ENCODE measurements around the gene SRSF8. TPM values are rescaled to one million over a fixed set of nuclear protein-coding genes. Genes with fewer than 3 reads are reported as not detected.

The SRSF8 gene
- total RNA-seq, 1 experiment from 2014 or later: 31.0 TPM

GRCh38 chr11:95054356-95054755, 12.4 kb upstream of the SRSF8 start:
- no peak for ATAC-seq
- ChIA-PET CTCF (no interaction called here), POLR2A (no interaction called here), RAD21 (ENCODE audit: low non-redundant PET in 1 of 2, low total read pairs in 2 of 2, uncharacterized antibody in 2 of 2, unreplicated experiment in 2 of 2) (no interaction called here)
- no peak for DNase-seq (ENCODE audit: low read depth, low spot score)
- Histone ChIP-seq H2AFZ (ENCODE audit: low read depth, low read length, poor library complexity, severe bottlenecking) (no peak overlapping the region), H3K9me2 (ENCODE audit: insufficient read depth) (no peaks in the 10 kb centered on the region), H3K36me3 (ENCODE audit: control insufficient read depth in 1 of 2, insufficient read depth in 2 of 2, low read length in 2 of 2) (no peaks in the 10 kb centered on the region), H3K27me3 (ENCODE audit: insufficient read depth, low read length) (no peaks in the 10 kb centered on the region), H3K4me1 (ENCODE audit: control insufficient read depth in 1 of 2, insufficient read depth in 2 of 2, low read length in 2 of 2) (no peaks in the 10 kb centered on the region), H3K9me3 (ENCODE audit: control insufficient read depth in 1 of 2, insufficient read depth in 1 of 2, low read depth in 1 of 2, low read length in 2 of 2) (no peaks in the 10 kb centered on the region), H3K27ac (ENCODE audit: low read depth, low read length) (no peak overlapping the region), H3K79me2 (ENCODE audit: insufficient read depth, low read length) (no peaks in the 10 kb centered on the region), H3K4me3 (replicated peaks in 1 of 2; ENCODE audit: low read depth in 1 of 2, low read length in 2 of 2) (no peak overlapping the region), H3K4me2 (ENCODE audit: low read length) (no peak overlapping the region), H4K20me1 (ENCODE audit: insufficient read depth) (no peaks in the 10 kb centered on the region), H3K9ac (ENCODE audit: low read length) (no peak overlapping the region)
- BruUV-seq (replicated peaks): no TSS peak
- intact Hi-C loops (cut with micrococcal nuclease): no loop called here
- no peak for TF ChIP-seq SRF (IDR thresholded peaks at IDR 0.05; ENCODE audit: low read depth)
- no peak for TF ChIP-seq ELF1 (IDR thresholded peaks at IDR 0.05; ENCODE audit: borderline replicate concordance, low read depth)
- no peak for TF ChIP-seq TCF7L2 (IDR thresholded peaks at IDR 0.05; ENCODE audit: borderline replicate concordance, extremely low read depth, insufficient read depth, insufficient read length)
- TF ChIP-seq ZBTB33 (IDR thresholded peaks at IDR 0.05; ENCODE audit: extremely low read depth, insufficient replicate concordance, low read length): no peak
- TF ChIP-seq EZH2 (IDR thresholded peaks at IDR 0.05): no peak
- no peak for TF ChIP-seq SP1 (IDR thresholded peaks at IDR 0.05; ENCODE audit: low read depth)
- TF ChIP-seq ZNF274 (IDR thresholded peaks at IDR 0.05; ENCODE audit: low read depth, low read length): no peak
- no peak for TF ChIP-seq CTCF (IDR thresholded peaks at IDR 0.05 in 2 of 3, conservative IDR thresholded peaks at IDR 0.05 in 1 of 3; ENCODE audit: borderline replicate concordance in 1 of 3, insufficient read depth in 1 of 3, low read depth in 2 of 3, low read length in 2 of 3)
- TF ChIP-seq FOSL1 (IDR thresholded peaks at IDR 0.05; ENCODE audit: low read depth): no peak
- no peak for TF ChIP-seq ZFX (IDR thresholded peaks at IDR 0.05)
- no peak for TF ChIP-seq CEBPB (IDR thresholded peaks at IDR 0.05; ENCODE audit: low read depth)
- TF ChIP-seq SIN3A (IDR thresholded peaks at IDR 0.05; ENCODE audit: low read depth): no peak
- no peak for TF ChIP-seq POLR2A (IDR thresholded peaks at IDR 0.05; ENCODE audit: borderline replicate concordance, extremely low read depth, insufficient read depth, insufficient read length)
- no peak for TF ChIP-seq EGR1 (IDR thresholded peaks at IDR 0.05; ENCODE audit: low read depth)
- TF ChIP-seq MAX (IDR thresholded peaks at IDR 0.05): no peak
